ENCODE results near the gene DHX57.

The DHX57 gene

DNA sequence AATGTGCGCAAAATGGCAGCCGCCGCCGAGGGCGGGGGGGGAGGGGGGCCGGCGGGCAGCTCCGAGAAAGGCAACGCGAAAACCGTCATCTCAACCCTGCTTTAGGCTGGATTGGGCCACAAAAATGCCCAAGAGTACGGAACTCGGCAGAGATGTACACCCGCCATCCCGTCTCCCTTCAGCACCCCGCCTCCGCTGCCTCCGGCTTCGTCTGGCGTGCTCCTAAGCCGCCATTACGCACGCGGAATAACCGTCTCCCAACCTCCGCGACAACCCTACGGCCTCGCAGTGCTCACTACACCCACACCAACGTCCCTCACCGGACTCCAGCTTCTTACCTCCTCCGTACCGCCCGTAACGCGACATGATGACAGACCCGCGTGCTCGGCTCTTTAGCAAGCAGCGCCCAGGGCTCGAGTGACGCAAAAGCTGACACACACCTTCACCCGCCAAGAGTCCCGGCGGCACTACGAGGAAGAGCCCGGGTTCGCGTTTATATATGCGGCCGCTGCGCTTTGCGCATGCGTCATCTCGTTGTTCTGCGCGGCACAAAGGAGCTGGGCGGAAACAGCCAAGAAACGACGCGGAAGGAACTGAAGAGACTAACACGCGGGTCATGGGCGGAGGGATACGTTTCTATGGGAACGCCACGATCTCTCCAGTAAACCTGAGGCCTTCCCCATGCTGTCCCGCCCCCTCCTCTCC is 124.7 kb downstream of the DHX57 start, which contains the start of gene SRSF7:
Gene SRSF7, minus strand, starts transcription at position 471 of the 705 bp plus-strand sequence. Its CDS starts 105 bp downstream, at position 366.
- TF ChIP-seq, protein P1, sequence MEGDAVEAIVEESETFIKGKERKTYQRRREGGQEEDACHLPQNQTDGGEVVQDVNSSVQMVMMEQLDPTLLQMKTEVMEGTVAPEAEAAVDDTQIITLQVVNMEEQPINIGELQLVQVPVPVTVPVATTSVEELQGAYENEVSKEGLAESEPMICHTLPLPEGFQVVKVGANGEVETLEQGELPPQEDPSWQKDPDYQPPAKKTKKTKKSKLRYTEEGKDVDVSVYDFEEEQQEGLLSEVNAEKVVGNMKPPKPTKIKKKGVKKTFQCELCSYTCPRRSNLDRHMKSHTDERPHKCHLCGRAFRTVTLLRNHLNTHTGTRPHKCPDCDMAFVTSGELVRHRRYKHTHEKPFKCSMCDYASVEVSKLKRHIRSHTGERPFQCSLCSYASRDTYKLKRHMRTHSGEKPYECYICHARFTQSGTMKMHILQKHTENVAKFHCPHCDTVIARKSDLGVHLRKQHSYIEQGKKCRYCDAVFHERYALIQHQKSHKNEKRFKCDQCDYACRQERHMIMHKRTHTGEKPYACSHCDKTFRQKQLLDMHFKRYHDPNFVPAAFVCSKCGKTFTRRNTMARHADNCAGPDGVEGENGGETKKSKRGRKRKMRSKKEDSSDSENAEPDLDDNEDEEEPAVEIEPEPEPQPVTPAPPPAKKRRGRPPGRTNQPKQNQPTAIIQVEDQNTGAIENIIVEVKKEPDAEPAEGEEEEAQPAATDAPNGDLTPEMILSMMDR (IDR thresholded peaks at IDR 0.05; ENCODE audit: low read length) = no peak
- TF ChIP-seq EZH2 (optimal IDR thresholded peaks at IDR 0.05; ENCODE audit: low read depth, low read length) (no peak), EZH2phosphoT487 (IDR thresholded peaks at IDR 0.05; ENCODE audit: low read length) (no peak)
- Histone ChIP-seq H3K27ac (ENCODE audit: low read length) (peak within 1 kb of the TSS; percentile 88), H3K4me3 (ENCODE audit: low read length) (peak within 1 kb of the TSS; percentile 97), H3K9me3 (replicated peaks; ENCODE audit: insufficient read depth, low read length) (no peaks in the 10 kb centered on the region), H4K20me1 (ENCODE audit: insufficient read depth, low read length) (peaks cover 37% of the 10 kb centered on the region), H2AFZ (ENCODE audit: low read length) (peak within 1 kb of the TSS; percentile 82), H3K27me3 (replicated peaks; ENCODE audit: insufficient read depth, low read length) (no peaks in the 10 kb centered on the region), H3F3A (ENCODE audit: insufficient read depth, low read length) (peaks cover 35% of the 10 kb centered on the region), H3K9me2 (replicated peaks; ENCODE audit: insufficient read depth, low read length) (no peaks in the 10 kb centered on the region), H3K4me2 (ENCODE audit: low read depth, low read length) (peak within 1 kb of the TSS; percentile 90), H3K9ac (ENCODE audit: low read length) (peak within 1 kb of the TSS; percentile 99), H3K79me2 (ENCODE audit: low read length) (peaks cover 51% of the 10 kb centered on the region), H3K4me1 (ENCODE audit: low read length) (peaks cover 41% of the 10 kb centered on the region), H3K36me3 (replicated peaks; ENCODE audit: insufficient read depth, low read length) (peaks cover 30% of the 10 kb centered on the region)
- DNase-seq = peak; percentile 99

DNA sequence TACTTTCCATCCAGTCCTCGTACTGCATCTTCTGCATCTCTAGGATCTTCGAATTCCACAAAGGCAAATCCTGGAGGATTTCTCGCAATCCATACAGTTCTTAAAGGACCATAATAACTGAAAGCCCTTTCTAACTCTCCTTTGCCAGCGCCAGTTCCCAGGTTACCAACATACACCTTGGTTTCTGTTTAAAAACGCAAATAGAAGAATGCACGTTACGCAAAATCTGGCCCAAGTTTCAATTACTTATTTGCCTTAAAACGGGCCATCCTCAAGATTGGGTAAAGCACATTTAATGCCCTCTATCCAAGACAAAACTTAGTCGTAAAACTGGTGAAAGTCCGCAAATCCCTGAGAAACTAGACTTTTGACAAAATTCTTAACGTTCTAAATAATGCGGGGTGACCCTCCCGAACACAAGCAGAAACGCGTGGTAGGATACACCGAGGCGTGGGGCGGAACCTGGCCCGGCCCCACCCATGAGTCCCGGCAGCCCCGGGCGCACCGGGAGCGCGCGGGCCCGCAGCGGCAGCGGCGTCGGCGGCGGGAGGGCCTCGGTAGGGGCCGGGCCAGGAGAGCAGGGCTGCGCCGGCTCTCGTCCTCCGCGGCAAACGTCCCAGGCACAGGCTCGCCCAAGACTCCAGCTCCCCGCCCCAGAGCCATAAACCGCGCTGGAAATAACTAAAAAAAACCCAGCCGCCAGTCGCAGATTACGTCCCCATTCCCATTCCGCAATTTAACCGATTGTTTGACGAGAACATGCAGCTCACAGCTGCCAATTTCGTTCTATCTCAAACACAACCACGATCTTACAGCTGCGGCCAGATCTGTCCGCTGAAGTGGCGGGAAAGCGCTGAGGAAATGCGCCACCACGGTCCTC is 125.5 kb downstream of the DHX57 start:
- TF ChIP-seq, protein P1 (IDR thresholded peaks at IDR 0.05; ENCODE audit: low read length) = no peak
- no peak for TF ChIP-seq EZH2 (optimal IDR thresholded peaks at IDR 0.05; ENCODE audit: low read depth, low read length)
- no peak for TF ChIP-seq EZH2phosphoT487 (IDR thresholded peaks at IDR 0.05; ENCODE audit: low read length)
- peak overlapping the region; percentile 88 for H3K27ac ChIP-seq (ENCODE audit: low read length)
- peaks cover 59% of the 10 kb centered on the region for H3K79me2 ChIP-seq (ENCODE audit: low read length)
- H4K20me1 ChIP-seq (ENCODE audit: insufficient read depth, low read length) = peaks cover 44% of the 10 kb centered on the region
- peak overlapping the region; percentile 97 for H3K4me3 ChIP-seq (ENCODE audit: low read length)
- H3K9me3 ChIP-seq (replicated peaks; ENCODE audit: insufficient read depth, low read length) = no peaks in the 10 kb centered on the region
- peaks cover 37% of the 10 kb centered on the region for H3K36me3 ChIP-seq (replicated peaks; ENCODE audit: insufficient read depth, low read length)
- peaks cover 42% of the 10 kb centered on the region for H3F3A ChIP-seq (ENCODE audit: insufficient read depth, low read length)
- peak overlapping the region; percentile 99 for H3K9ac ChIP-seq (ENCODE audit: low read length)
- H3K4me2 ChIP-seq (ENCODE audit: low read depth, low read length) = peak overlapping the region; percentile 90
- H3K27me3 ChIP-seq (replicated peaks; ENCODE audit: insufficient read depth, low read length) = no peaks in the 10 kb centered on the region
- H2AFZ ChIP-seq (ENCODE audit: low read length) = no peak overlapping the region
- no peaks in the 10 kb centered on the region for H3K9me2 ChIP-seq (replicated peaks; ENCODE audit: insufficient read depth, low read length)
- peaks cover 41% of the 10 kb centered on the region for H3K4me1 ChIP-seq (ENCODE audit: low read length)
- peak; percentile 57 for DNase-seq

DNA sequence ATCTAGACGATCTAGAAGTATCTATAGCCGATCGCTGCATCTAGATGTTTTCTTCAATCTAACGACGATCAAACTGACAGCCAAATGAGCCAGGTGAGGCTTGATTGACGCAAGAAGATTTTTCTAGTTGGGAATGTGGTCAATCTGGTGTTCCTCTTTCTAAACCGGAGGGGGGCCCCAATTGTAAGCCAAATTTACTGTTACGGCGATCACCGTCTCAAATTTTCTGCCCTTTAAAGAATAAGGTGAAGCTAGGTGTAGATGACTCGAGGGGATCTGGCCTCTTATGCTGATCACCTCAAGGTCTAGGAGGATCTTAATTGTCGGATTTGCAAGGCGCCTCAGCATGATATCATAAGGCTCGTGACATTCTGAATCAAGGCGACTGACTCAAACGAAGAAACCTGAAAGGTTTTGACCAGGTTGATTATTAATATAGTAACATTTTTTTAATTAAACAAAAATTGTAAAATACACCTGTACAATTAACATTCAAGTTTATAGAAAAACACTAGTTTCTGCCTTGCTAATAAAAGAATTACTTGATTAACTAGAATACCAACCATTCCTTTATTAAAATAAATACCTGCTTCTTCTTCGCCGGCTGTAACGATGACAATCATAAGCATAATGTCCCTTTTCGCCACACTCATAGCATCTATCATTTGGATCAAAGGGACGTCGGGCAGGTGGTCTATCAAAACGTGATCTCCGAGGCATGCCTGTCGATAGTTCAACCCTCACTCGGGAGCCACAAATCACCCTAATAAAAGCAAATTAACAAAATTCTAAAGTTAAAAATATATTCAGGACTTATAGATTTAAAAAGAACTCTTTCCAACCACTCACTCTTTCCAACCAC is 126.6 kb downstream of the DHX57 start:
- no peak overlapping the region for H2AFZ ChIP-seq (ENCODE audit: low read length)
- TF ChIP-seq EZH2phosphoT487 (IDR thresholded peaks at IDR 0.05; ENCODE audit: low read length) (no peak), EZH2 (optimal IDR thresholded peaks at IDR 0.05; ENCODE audit: low read depth, low read length) (no peak)
- TF ChIP-seq, protein P1 (IDR thresholded peaks at IDR 0.05; ENCODE audit: low read length) = no peak
- H3K9me2 ChIP-seq (replicated peaks; ENCODE audit: insufficient read depth, low read length) = no peaks in the 10 kb centered on the region
- H3K4me1 ChIP-seq (ENCODE audit: low read length) = peaks cover 40% of the 10 kb centered on the region
- peak overlapping the region; percentile 90 for H3K4me2 ChIP-seq (ENCODE audit: low read depth, low read length)
- no peaks in the 10 kb centered on the region for H3K9me3 ChIP-seq (replicated peaks; ENCODE audit: insufficient read depth, low read length)
- H3K4me3 ChIP-seq (ENCODE audit: low read length) = peak overlapping the region; percentile 97
- H3K27me3 ChIP-seq (replicated peaks; ENCODE audit: insufficient read depth, low read length) = no peaks in the 10 kb centered on the region
- H3K36me3 ChIP-seq (replicated peaks; ENCODE audit: insufficient read depth, low read length) = peaks cover 47% of the 10 kb centered on the region
- H3K27ac ChIP-seq (ENCODE audit: low read length) = peak overlapping the region; percentile 8; the same call in 1 of the 2 replicates
- peak overlapping the region; percentile 99; the same call in 1 of the 2 replicates for H3K9ac ChIP-seq (ENCODE audit: low read length)
- no peak for DNase-seq
- peaks cover 51% of the 10 kb centered on the region for H3F3A ChIP-seq (ENCODE audit: insufficient read depth, low read length)
- H3K79me2 ChIP-seq (ENCODE audit: low read length) = peaks cover 70% of the 10 kb centered on the region
- peaks cover 55% of the 10 kb centered on the region for H4K20me1 ChIP-seq (ENCODE audit: insufficient read depth, low read length)

All from MM.1S (cell line).